GM19372 (cell line): ENCODE measurements around the gene MEI1.
A peak's percentile ranks its signal among the peaks of the same experiment; 100 is the strongest.

Experiments
- ATAC-seq: cut with Tn5 transposase; IDR thresholded peaks from one replicate; pipeline ENCODE4 v1.9.1; 2021; ENCODE audit warnings: mild to moderate bottlenecking, low read depth, moderate library complexity; ENCODE audit not compliant: unreplicated experiment

The MEI1 gene

DNA sequence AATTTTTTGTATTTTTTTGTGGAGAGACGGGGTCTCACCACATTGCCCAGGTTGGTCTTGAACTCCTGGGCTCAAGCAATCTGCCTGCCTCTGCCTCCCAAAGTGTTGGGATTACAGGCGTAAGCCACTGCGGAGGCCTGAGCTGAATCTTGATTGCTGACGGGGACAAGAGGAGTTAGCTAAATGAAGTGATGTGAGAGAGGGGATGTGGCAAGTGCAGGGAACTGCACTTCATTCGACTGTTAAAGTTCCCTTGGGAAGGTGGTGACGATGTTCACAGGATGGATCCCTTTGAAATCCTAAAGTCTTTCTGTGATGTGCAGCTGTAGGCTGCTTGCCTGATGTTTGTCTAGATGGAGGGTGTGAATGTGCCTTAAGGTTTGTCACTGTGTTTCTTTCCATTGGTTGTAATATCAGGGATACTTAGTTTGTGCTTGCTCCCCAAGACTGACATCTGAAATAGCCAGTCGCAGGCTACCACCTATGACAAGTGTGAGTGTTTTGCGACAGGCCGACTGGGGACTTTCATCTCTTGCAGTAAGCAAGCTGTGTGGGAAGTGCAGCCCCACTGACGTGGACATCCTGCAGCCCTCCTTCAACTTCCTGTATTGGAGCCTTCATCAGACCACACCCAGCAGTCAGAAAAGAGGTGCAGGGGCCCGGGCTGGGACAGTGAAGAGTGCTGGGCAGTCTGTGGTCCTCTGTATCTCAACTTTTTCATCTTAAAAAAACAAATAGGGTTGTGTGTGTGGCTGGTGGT lies 81.6 kb downstream of the MEI1 start:
- ATAC-seq: peak; percentile 83

DNA sequence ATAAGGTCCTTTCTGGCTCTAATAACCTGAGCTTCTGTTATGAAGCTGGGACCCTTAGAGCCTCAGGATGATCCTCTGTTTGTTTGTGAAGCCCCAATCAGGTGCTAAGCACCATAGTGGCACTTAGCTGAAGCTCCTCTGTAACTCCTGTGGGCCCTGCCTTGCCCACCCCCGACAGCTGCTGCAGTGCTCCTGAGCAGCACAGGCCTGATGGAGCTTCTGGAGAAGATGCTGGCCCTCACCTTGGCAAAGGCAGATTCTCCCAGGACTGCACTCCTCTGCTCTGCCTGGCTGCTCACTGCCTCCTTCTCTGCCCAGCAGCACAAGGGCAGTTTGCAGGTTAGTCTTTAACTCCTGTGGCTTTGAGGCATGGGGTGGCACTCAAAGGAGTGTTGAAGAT lies 82.2 kb downstream of the MEI1 start:
- peak; percentile 11 for ATAC-seq

DNA sequence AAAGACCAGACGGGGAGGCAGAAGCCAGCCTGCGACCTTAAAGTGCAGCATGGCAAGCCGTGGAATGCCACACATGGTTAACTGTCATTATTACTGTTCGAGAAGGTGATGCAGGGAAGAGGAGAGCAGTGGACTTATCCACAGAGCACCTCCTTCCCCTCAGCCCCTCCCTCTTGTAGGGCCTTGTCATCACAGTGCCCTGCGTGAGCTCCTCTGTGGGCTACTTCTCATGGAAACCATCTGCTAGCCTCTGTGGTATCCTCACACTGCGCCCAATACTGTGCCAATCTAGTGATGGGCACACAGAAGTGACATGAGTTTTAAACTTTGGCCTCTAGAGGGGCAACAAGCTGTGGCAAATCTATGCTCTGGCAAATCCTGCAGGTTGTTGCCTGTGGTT lies 83.0 kb downstream of the MEI1 start:
- ATAC-seq: no peak

- ATAC-seq: no peak
These were observed 83.4 kb downstream of the MEI1 start for GRCh38 chr22:41782751-41783150.

DNA sequence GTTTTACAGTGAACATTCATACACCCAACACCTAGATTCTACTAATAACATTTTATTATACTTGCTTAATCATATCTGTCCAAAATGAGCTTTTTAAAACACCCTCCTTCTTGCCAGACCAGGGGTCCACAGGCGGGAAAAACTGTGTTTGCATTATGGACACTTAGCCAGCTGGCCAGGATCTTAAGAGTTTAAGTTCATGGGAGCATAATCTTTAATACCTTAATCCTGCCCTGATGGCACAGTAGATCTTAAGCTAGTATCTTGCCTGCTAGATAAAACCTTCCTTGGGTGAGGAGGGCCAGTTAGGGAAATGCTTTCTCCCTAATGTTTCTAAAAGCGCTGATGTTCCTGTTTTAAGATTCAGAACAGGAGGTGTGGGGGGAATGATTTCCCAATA lies 88.0 kb downstream of the MEI1 start:
- no peak for ATAC-seq

DNA sequence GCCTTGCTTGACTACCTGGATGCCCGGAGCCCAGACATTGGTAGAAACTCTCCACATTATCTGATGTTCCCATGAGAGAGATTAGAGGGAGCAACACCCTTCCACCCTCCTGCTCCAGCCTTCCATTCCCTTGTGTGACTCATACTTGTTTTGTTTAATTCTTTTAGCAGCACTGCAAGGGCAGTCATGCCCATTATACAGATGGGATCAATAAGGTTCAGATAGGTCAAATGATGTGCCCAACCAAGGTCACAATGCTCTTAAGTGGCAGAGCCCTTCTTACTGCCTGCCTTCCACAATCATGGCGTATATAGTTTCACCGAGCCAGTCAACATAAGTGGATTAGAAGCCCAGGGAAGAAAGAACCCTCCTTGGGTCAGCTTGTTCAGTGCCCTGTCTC lies 94.6 kb downstream of the MEI1 start:
- ATAC-seq: no peak

DNA sequence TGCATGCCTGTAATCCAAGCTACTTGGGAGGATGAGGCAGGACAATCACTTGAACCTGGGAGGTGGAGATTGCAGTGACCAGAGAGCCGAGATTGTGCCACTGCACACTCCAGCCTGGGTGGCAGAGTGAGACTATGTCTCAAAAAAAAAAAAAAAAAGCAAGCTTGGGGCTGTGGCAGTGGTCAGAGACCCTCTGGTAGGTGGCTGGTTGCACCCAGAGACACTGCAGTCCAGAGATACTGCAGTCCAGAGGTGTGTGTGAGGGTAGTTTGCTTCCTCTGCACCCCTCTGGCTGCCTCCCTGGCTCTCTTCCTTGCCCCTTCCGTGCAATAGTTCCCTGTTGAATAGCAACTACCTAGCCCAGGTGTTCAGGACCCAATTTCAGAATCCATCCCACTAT lies 99.4 kb downstream of the MEI1 start:
- ATAC-seq: no peak

DNA sequence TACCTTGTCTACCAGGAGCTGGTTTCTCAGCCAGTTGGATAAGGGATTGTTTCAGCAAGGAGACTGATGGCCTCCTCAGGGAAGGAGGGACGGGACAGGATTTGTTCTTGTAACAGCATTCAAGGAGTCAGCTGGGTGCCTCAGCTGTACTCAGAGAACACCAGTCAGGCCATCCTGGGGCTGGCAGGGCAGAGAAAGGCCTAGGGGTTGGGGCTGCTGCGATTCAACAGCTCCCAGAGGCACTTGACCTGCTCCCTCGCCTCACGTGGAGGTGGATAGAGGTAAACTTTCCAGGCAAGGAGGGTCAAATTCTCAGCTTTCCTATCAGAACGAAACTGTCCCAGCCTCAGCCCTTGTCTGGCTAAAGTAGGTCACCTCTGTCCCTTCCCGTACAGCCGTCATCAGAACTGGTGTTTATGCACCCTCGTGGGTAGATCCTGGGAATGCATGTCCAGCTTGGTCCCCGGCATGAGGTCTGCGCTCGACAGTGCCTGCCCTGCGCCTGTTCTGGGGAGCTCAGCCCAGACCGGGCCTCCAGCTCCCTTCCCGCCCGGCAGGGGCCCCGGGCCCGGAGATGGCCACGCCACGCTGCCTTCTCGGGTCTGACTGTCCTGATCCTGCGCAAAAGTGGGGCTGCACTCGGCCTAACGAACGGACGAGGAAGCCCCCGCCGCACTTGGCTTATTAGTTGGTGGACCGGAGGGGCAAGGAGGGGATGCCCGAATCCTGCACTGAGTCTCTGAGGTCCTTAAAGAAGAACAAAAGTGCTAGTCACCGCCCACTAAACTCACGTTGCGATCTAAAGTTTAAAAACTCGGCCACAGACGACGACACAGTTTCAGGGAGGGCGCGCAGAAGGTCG lies 100.4 kb downstream of the MEI1 start:
- ATAC-seq: peak; percentile 15

GRCh38 chr22:41800348-41801146 lies 101.2 kb downstream of the MEI1 start, which contains the start of gene CCDC134:
Gene CCDC134 (plus strand): TSS chr22:41800679. CDS start chr22:41808891, 8,212 bp downstream.
- peak; percentile 89 for ATAC-seq

- no peak for ATAC-seq
These were observed 102.0 kb downstream of the MEI1 start for GRCh38 chr22:41801147-41801819.

DNA sequence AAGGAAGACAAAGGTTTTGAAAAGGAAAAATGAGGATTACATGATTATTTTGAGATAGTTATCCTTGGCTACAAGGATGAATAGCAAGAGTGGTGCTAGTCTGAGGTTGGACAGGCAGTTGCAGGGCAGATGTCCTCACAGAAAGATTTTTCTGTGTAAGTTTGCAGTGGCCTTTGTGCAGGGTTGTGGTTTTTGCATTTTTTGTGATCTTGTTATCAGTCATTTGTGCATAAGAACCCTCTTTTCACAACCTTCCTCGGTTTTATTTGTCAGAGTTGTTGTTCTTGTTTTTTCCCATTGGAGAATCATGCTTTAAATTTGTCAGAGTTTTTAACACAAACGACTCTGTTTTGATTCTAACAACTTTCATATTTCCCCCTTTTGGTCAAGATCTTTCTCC lies 102.6 kb downstream of the MEI1 start:
- ATAC-seq: no peak

DNA sequence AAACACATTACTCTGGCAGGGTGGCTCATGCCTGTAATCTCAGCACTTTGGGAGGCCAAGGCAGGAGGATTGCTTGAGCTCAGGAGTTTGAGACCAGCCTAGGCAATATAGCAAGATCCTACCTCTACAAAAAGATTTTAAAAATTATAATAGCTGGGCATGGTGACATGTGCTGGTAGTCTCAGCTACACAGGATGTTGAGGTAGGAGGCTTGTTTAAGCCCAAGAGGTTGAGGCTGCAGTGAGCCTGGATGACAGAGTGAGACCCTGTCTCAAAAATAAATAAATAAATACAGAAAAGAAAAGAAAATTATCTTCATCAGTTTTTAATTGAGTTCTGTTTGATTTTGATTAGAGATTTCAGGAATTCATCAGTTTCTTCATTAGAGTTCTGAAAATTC lies 106.3 kb downstream of the MEI1 start:
- ATAC-seq: no peak

GRCh38 chr22:41808400-41808799 lies 109.1 kb downstream of the MEI1 start:
- ATAC-seq: no peak

DNA sequence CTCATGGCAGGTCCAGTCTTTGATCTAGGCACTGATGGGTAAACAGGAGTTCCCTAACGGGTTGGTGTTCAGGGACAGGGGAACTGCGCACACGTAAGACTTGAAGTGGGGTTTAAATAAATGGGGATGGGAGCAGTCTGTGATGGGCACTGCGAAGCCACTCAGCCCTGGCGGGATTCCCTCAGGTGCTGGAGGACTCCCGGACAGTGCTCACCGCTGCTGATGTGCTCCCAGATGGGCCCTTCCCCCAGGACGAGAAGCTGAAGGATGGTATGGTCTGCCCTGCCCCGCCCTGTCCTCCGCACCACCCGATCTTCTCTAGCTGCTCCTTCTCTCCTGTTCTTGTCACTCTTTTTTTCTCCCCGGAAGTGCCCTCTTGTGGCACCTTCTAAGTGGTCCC lies 110.7 kb downstream of the MEI1 start:
- ATAC-seq: no peak

- ATAC-seq: no peak
These were observed 113.7 kb downstream of the MEI1 start for GRCh38 chr22:41812805-41813545.

DNA sequence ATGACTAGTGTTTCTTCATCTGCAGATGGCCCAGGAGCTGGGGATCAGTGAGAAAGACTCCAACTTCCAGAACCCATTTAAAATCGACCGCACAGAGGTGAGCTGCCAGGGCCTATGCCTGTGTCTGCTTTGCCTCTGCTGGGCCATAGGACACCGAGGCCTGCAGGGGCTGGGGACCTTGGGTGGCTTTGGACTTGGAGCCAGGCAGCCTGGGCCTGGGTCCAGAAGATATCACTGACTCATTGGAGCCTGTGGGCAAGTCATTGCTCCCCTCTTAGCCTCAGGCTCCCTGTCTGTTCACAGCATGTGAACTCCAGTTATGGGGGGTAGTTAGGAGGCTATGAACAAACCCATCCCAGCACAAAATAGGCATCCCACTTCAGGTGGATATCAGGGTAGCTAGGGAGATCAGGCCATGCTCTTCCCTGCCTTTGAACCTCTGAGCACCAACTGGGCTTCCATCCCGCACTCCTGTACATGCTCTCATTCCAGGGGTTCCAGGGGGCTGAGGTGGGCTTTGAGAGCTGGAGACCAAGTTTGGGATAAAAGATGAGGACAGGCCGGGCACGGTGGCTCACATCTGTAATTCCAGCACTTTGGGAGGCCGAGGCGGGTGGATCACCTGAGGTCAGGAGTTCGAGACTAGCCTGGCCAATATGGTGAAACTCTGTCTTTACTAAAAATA lies 114.6 kb downstream of the MEI1 start:
- no peak for ATAC-seq

DNA sequence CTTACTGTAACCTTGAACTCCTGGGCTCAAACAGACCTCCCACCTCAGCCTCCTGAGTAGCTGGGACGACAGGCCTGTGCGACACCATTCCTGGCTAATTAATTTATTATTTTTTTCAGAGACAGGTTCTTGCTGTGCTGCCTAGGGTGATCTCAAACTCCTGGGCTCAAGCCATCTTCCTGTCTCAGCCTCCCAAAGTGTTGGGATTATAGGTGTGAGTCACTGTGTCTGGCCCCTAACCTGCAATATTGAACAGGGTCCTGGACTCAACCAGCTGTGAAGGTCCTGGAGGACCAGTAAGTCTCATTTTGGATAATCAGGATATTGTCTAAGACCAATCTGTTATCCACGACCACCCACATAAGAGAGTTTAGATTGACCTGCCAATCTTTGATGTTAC lies 116.4 kb downstream of the MEI1 start:
- ATAC-seq: no peak

- ATAC-seq: no peak
These were observed 116.9 kb downstream of the MEI1 start for GRCh38 chr22:41816241-41816640.

GRCh38 chr22:41816871-41817270 lies 117.6 kb downstream of the MEI1 start:
- ATAC-seq: no peak
